A172 (cell line): Measurements from ENCODE around the gene ADAM19. TPM values are rescaled to one million over a fixed set of nuclear protein-coding genes. Genes with fewer than 3 reads are reported as not detected.

Experiments
- DNase-seq: peaks from one replicate; pipeline ENCODE4 v3.0.0-alpha.2; 2015; ENCODE audit warnings: low spot score
- total RNA-seq: library from RNA; depleted of rRNA; stranded (reverse); fragments of >200 nt; shearing (Covaris generic); gene quantifications from 2 replicates; pipeline ENCODE4 v1.2.3, GENCODE V29; 2014

Gene ADAM19
- total RNA-seq, 1 experiment from 2014 or later, result 43.1 TPM

DNA sequence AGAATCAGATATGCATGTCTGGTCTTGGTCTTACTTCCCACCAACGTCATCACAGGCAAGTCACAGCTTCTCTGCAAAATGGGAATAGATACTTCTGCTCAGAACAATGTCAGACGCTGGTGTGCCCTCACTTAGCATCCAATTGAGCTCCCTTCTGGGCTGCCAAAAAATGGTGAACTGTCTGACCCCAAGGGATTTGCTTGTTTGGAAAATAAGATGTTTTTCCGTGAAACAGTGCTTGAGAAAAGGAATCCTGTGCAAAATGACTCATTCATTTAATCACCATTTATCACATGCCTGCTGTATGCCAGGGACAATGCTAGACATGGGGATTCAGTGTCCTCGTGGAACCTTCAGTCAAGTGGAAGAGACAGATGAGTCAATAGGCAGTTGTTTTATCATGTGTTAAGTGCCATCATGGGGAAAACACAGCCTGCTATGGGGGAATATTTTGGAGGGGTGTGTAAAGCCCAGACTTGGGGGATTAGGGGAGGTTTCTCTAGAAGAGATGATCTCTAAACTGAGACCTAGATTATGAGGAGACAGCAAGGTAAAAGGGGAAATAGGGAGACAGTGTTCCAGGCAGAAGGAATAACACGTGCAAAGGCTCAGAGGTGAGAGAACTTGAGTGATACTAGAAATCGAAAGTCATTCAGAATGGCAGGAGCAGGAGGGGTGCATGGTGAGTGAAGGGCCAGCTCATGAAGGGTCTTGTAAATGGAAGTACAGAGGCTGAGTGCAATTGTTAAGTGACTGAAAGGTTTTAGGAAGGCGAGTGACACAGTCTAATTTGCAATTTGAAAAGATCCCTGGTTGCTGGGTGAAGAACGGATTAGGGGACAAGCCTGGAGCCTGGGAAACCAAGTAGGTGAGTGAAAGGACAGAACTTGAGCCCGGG lies 111.7 kb downstream of the ADAM19 start:
- DNase-seq, result peak; percentile 64

GRCh38 chr5:157463081-157463480 lies 112.5 kb downstream of the ADAM19 start:
- peak; percentile 27 for DNase-seq

GRCh38 chr5:157460921-157461792 lies 114.4 kb downstream of the ADAM19 start:
- DNase-seq, result no peak

- DNase-seq, result no peak
Observed at GRCh38 chr5:157459715-157460599, 115.6 kb downstream of the ADAM19 start, which contains the start of gene NIPAL4. TSS of gene NIPAL4 (plus strand) at chr5:157460213. CDS start at chr5:157460321, 108 bp downstream.

GRCh38 chr5:157458835-157459234 lies 116.7 kb downstream of the ADAM19 start:
- DNase-seq, result no peak

- no peak for DNase-seq
Observed at GRCh38 chr5:157457391-157457790, 118.2 kb downstream of the ADAM19 start.

GRCh38 chr5:157456301-157456700 lies 119.3 kb downstream of the ADAM19 start:
- DNase-seq, result no peak

- no peak for DNase-seq
Observed at GRCh38 chr5:157455057-157455456, 120.5 kb downstream of the ADAM19 start.

DNA sequence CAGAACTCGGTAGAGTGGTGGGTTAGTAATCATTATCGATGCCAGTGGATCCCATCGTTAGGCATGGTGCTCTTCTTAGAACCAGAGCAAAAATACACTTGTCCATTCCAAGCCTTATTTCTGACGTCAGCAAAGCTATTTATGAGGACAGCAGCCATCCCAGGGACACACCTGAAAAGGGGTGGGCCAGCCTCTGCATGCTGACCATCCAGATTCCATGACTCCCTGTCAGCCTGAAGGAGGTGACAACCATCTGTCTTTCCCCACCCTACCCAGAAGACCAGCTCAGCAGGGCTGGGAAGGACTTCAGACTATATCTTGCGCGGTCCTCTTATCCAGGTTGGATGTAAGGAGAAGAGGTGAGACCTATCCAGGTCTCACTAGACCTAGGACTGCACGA lies 121.3 kb downstream of the ADAM19 start:
- no peak for DNase-seq

DNA sequence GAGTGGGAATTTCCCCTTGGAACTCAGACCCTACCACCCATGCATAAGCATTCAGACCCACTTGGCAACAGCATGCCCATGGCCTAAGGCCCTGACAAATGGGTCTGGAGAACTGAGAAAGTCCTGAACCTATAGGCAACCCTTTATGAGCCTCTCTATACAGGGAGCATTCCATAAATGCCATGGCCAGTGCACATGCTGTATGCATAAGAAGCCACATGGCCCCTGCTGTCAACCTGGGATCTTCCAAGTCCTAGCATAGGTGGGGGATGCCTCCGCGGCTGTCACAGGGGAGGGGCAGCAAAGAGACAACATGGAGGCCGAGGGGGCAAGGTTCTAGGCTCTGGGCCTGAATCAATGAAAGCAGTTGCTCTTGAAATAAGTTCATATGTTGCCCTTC lies 123.8 kb downstream of the ADAM19 start:
- DNase-seq, result no peak

GRCh38 chr5:157450024-157450423 lies 125.6 kb downstream of the ADAM19 start:
- no peak for DNase-seq

DNA sequence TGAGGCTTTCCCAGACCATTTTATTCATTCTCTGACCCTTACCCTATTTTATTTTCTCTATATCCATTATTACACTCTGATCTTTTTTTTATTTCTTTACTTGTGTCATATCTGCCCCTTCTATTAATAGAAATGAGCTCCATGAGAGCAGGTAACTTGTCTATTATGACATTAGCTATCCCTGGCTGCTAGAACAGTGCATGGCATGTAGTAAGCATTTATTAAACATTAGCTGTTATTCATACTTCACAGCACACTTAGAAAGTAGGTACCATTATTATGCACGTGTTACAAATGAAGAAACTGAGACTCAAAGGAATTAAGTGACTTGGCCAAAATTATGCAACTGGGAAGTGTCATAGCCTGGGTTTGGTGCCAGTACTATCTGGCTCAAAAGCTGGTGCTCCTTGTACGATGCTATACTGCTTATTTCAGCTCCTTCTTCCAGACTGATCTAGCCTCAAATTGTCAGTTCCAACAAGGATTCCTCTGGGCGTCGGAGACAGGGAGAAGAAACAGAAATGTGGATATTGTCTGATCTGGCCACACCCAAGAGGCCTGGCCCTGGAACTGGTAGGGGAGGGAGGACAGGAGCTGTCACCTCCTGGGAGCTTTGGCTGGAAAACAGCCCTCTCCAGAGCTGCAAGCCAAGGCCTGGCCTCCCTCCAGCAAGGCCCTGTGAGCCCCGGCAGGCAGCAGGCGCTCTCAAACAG lies 126.4 kb downstream of the ADAM19 start:
- DNase-seq, result no peak

DNA sequence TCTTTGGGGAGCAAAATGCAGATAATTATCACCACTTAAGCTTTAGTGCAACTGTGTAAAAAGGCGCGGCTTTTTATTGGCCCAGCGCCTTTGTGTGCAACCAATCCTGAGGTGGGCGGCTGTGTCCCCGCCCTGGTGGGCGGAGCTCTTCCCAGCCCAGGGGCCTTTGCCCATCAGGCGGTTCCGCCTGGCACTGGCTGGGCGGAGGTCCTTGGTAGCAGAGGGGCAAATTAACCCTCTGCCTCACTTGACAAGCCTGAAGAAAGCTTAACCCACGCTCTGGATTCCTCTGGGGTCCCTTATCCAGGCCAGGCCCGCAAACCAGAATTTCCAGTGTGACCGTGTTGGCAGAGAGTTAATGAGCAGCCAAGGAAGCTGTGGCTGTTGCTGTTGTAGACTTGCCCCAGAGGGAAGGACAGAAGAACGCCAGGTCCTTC lies 128.4 kb downstream of the ADAM19 start:
- DNase-seq, result no peak

DNA sequence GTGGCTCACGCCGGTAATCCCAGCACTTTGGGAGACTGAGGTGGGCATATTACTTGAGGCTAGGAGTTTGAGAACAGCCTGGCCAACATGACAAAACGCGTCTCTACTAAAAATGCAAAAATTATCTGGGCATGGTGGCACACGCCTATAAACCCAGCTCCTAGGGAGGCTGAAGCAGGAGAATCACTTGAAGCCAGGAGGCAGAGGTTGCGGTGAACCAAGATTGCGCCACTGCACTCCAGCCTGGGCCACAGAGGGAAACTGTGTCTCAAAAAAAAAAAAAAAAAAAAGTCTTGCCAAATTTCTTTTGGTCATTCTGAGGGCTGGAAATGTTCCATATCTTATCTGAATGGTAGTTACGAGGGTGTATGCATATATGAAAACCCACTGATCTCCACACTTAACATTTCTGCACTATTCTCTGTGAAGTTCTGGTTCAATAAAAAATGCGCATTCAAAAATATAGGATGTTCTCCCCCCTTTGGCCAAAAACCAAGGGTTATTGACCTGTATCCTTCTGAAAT lies 129.1 kb downstream of the ADAM19 start:
- no peak for DNase-seq

DNA sequence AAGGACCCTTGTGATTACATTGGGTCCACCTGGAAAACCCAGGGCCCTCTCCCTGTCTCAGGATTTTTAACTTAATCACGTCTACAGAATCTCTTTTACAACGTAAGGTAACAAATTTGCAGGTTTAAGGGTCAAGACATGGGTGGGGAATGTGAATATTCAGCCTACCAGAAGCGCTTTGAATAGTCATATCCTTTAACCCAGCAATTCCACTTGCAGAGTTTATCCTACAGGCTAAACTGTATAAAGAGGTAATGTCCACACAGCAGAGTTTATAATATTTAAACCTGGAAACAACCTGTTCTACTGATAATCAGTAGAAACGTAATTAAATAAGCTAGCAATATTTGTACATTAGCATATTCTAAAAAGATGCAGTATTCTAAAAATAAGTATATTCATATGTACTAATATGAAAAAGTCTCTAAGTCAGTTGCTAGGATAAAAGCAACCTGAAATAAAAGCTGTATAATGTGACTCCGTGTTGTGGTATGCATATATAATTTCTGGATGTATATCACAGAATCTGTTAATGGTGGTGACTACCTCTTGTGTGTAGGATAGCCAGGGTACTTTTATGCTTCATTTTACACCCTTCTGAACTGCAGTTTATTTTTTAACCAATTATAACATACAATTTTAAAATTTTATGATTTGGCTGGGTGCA lies 129.7 kb downstream of the ADAM19 start:
- DNase-seq, result no peak

GRCh38 chr5:157444224-157444623 lies 131.4 kb downstream of the ADAM19 start:
- DNase-seq, result no peak

DNA sequence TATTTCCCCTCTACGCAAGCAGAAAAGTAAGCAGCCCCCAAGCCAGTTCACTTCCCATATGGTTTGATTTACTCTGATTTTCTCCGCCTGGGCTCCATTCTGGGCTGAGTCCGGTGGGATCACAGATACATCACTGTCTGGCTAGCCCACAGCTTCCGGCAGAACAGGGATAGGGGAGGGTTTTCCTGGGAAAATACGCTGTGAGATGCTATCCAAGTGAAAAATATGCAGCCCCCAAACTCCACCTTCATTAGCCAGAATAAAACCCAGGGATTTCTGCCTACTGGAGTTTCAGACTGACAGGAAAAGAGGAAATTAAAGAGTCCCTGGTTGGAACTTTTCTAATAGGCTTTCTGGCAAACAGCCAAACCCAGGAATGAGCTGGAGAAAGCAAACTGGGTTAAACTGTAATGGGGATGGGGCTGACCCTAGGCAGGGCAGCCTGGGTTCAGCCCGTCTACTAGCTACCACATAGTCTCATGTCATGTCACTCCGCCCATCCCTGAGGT lies 132.5 kb downstream of the ADAM19 start:
- DNase-seq, result no peak

- DNase-seq, result no peak
Observed at GRCh38 chr5:157434096-157434495, 141.5 kb downstream of the ADAM19 start.

DNA sequence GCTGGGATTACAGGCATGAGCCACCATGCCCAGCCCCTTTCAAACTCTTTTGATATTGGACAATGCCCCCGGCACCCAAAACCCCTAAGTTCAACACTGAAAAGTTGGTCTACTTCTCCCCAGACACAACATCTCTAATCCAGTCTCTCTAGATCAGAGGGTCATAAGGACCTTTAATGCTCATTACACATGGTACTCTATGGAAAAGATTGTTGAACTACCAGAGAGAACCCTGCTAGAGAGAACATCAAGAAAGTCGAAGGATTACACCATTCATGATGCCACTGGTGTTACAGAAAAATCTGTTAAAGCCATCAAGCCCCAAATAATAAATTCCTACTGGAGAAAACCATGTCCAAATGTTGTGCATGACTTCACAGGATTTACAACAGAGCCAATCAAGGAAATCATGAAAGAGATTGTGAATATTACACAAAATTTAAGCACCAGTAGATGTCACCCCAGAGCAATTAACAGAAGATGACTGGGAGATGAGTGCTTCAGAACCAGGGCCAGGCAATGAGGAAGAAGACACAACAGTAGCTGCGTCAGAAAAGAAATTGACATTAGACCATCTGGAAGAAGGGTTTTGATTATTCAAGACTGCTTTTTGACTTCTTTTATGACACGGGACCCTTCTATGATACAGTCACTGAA lies 143.9 kb downstream of the ADAM19 start:
- DNase-seq, result peak; percentile 55
